ENCODE data around the gene USP6.

USP6 gene

DNA sequence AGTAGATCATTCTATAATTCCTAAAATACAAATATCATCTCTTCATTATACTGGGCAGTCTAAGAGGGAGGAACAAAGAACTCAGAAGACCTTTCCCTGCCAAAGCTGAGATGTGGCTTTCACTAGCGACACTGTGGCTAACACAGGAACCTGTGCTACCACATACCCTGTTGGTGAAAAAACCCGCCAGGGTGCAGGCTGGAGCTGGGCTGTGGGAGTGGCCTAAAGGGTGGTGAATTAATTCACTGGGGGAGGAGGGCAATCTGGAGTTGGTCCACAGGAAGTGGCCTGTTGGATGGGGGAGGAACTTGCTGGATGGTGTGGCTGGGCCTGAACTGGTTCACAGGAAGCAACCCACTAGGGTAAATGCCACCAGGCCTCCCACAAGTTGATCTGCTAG, 68.5 kb downstream of the USP6 start:
- no peak for DNase-seq (ENCODE audit: low read depth in 2 of 2)
- no peak overlapping the region for H3K4me3 ChIP-seq (replicated peaks in 1 of 2; ENCODE audit: low read depth in 2 of 2, low read length in 2 of 2)
- TF ChIP-seq, protein P1, sequence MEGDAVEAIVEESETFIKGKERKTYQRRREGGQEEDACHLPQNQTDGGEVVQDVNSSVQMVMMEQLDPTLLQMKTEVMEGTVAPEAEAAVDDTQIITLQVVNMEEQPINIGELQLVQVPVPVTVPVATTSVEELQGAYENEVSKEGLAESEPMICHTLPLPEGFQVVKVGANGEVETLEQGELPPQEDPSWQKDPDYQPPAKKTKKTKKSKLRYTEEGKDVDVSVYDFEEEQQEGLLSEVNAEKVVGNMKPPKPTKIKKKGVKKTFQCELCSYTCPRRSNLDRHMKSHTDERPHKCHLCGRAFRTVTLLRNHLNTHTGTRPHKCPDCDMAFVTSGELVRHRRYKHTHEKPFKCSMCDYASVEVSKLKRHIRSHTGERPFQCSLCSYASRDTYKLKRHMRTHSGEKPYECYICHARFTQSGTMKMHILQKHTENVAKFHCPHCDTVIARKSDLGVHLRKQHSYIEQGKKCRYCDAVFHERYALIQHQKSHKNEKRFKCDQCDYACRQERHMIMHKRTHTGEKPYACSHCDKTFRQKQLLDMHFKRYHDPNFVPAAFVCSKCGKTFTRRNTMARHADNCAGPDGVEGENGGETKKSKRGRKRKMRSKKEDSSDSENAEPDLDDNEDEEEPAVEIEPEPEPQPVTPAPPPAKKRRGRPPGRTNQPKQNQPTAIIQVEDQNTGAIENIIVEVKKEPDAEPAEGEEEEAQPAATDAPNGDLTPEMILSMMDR (IDR thresholded peaks at IDR 0.05; ENCODE audit: low read depth, low read length) = no peak

DNA sequence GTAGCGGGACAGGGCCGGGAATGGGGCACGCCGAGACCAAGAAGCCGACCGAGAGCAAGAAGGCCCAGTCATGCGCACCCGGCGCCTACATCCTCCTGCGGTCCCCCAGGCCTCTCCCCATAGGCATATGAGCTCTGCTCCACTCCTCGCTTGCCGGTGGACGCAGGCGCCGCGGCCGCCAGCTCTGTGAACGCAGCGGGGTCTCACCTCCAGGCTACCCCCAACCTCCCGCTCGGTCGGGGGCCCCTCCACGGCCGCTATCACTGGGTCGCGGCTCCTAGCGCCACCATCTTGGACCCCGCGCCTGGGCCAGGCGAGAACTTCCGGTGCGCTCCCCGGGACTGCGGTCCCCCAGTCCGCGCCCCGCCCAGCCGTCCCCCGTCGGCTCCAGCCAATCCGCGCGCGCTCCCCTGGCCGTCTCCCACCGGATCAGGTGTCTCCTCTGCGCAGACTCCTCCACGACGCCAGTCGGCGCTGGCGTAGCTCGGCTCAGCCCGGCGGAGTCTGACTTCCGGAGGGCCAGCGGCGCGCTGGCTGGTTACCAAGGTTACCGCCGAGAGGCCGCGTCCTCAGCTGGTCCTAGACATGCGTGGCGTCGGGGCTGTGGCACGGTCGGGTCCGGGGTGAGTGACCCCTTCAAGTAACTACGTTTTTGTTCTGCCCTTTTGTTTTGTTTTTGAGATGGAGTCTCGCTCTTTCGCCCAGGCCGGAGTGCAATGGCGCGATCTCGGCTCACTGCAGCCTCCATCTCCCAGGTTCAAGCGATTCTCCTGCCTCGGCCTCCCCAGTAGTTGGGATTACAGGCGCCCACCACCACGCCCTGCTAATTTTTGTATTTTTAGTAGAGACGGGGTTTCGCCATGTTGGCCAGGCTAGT, 75.9 kb downstream of the USP6 start, which contains the start of gene ZNF594:
ZNF594 (minus strand) TSS at position 328 of the 877 bp plus-strand sequence. CDS start 7,612 bp downstream, outside the sequence.
- H3K4me3 ChIP-seq (replicated peaks in 1 of 2; ENCODE audit: low read depth in 2 of 2, low read length in 2 of 2) = peak within 1 kb of the TSS; percentile 79 to 82
- TF ChIP-seq, protein P1 (IDR thresholded peaks at IDR 0.05; ENCODE audit: low read depth, low read length) = peak; percentile 71
- peak; percentile 95 to 98 for DNase-seq (ENCODE audit: low read depth in 2 of 2)

DNA sequence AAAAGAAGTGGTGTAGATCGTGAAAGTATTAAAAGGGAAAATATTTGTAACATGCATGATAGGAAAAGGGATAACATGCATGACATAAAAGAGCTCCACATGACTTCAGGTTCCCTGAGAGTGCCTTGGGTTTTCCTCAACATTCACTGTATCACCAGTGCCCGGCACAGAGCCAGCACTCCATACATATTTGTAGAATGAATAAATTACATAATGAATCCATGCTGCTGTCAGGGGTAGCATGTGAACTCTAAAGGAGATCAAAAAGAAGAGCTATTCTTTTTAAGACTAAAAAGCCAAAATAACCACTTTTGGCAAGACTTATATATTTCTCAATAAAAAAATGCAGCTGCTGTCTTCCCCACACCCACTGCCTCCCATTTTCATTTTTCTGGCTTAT, 78.5 kb downstream of the USP6 start:
- no peak overlapping the region for H3K4me3 ChIP-seq (replicated peaks in 1 of 2; ENCODE audit: low read depth in 2 of 2, low read length in 2 of 2)
- TF ChIP-seq, protein P1 (IDR thresholded peaks at IDR 0.05; ENCODE audit: low read depth, low read length) = no peak
- no peak for DNase-seq (ENCODE audit: low read depth in 2 of 2)

DNA sequence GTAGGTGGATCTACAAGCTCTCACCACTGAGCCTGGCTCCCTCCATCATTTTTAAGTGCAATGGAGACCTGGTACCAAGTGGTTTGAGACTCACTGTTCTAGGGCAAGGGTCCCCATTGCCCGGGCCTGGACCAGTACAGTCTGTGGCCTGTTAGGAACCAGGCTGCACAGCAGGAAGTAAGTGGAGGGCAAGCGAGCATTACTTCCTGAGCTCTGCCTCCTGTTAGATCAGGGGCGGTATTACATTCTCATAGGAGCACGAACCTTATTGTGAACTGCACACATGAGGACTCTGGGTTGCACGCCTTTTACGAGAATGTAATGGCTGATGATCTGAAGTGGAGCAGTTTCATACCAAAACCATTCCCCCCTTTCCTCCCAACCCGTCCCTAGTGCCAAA, 82.6 kb downstream of the USP6 start:
- H3K4me3 ChIP-seq (replicated peaks in 1 of 2; ENCODE audit: low read depth in 2 of 2, low read length in 2 of 2) = no peak overlapping the region
- DNase-seq (ENCODE audit: low read depth in 2 of 2) = no peak
- TF ChIP-seq, protein P1 (IDR thresholded peaks at IDR 0.05; ENCODE audit: low read depth, low read length) = no peak

DNA sequence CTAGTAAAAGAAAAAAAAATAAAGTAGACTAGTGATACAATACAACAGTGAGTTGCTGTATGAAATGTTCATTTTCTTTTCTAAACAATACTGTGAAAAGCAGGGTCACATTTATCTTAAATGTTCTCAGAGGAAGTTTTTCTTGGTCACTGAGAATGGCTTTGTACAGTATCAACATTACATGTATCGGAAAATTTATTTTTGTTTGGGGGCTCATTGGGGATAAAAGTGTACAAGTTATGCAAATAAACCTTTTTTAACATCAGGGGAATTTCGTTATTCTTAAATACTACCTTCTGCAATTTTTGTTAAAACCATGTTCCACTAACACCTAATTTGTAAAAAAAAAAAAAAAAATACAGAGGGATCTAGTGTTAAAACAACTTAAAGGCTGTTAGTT, 84.5 kb downstream of the USP6 start:
- TF ChIP-seq, protein P1 (IDR thresholded peaks at IDR 0.05; ENCODE audit: low read depth, low read length) = no peak
- no peak overlapping the region for H3K4me3 ChIP-seq (replicated peaks in 1 of 2; ENCODE audit: low read depth in 2 of 2, low read length in 2 of 2)
- DNase-seq (ENCODE audit: low read depth in 2 of 2) = no peak

DNA sequence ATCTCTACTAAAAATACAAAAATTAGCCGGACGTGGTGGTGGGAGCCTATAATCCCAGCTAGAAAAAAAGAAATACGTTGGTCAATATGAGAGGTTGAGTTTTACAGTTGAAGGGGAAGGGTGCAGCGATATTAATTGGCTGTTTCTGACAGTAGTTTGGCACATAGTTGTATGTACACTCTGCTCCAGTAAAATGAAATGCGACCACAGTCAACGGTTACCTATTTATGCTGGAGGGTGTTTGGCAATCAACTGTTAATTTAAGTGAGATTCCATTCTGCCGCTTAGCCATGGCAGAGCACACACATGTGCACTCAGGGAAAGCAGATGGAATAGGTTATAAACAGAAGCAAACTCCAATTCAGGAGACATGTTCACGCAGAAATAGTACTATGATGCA, 85.2 kb downstream of the USP6 start:
- no peak overlapping the region for H3K4me3 ChIP-seq (replicated peaks in 1 of 2; ENCODE audit: low read depth in 2 of 2, low read length in 2 of 2)
- TF ChIP-seq, protein P1 (IDR thresholded peaks at IDR 0.05; ENCODE audit: low read depth, low read length) = no peak
- DNase-seq (ENCODE audit: low read depth in 2 of 2) = no peak

Data from cardiac fibroblast (primary cell).